Glutamatergic neuron (in vitro differentiated cells): ENCODE results near the gene SLC25A22. TPM values are rescaled to one million over a fixed set of nuclear protein-coding genes. Genes with fewer than 3 reads are reported as not detected.
A peak's percentile ranks its signal among the peaks of the same experiment; 100 is the strongest.

ENCODE experiments used
- DNase-seq: peaks from one replicate; pipeline ENCODE4 v3.0.0; 2022
- H3K27ac Mint-ChIP-seq: one replicate; pipeline ENCODE4 v1.8.0; 2020; ENCODE audit warnings: mild to moderate bottlenecking, mixed read lengths, inconsistent platforms; ENCODE audit not compliant: unreplicated experiment
- H3K27me3 Mint-ChIP-seq: one replicate; pipeline ENCODE4 v1.8.0; 2020; ENCODE audit warnings: mild to moderate bottlenecking, moderate library complexity, mixed read lengths, inconsistent platforms; ENCODE audit not compliant: unreplicated experiment
- H3K36me3 Mint-ChIP-seq: one replicate; pipeline ENCODE4 v1.8.0; 2020; ENCODE audit warnings: mild to moderate bottlenecking, mixed read lengths, inconsistent platforms; ENCODE audit not compliant: unreplicated experiment
- H3K4me1 Mint-ChIP-seq: one replicate; pipeline ENCODE4 v1.8.0; 2020; ENCODE audit warnings: mild to moderate bottlenecking, low read depth, mixed read lengths, inconsistent platforms; ENCODE audit not compliant: unreplicated experiment
- H3K4me3 Mint-ChIP-seq: one replicate; pipeline ENCODE4 v1.8.0; 2020; ENCODE audit warnings: mild to moderate bottlenecking, mixed read lengths, inconsistent platforms; ENCODE audit not compliant: unreplicated experiment
- H3K9me3 Mint-ChIP-seq: one replicate; pipeline ENCODE4 v1.8.0; 2020; ENCODE audit warnings: mild to moderate bottlenecking, moderate library complexity, mixed read lengths, inconsistent platforms; ENCODE audit not compliant: unreplicated experiment
- CTCF ChIP-seq: fragments of 200-600 bp; sonication (generic); IDR thresholded peaks from one replicate; pipeline ENCODE4 v1.5.0; 2021; ENCODE audit not compliant: partially characterized antibody, unreplicated experiment
- total RNA-seq: library from RNA; stranded (reverse); fragmentation: NEBNext Ultra II Directional; extraction: Animal tissue kit (Norgen Biotek cat#: 25700); gene quantifications from one replicate; pipeline ENCODE4 v1.2.1, GENCODE V29; 2021; ENCODE audit not compliant: unreplicated experiment

Gene SLC25A22
- total RNA-seq, 1 donor from 2014 or later: 93.9 TPM

GRCh38 chr11:761526-762108, 36.5 kb downstream of the SLC25A22 start:
- peaks cover 12% of the 10 kb centered on the region for H3K4me1 Mint-ChIP-seq
- TF ChIP-seq CTCF: no peak
- H3K36me3 Mint-ChIP-seq: peaks cover 5% of the 10 kb centered on the region
- H3K27me3 Mint-ChIP-seq: peaks cover 11% of the 10 kb centered on the region
- H3K4me3 Mint-ChIP-seq: no peak overlapping the region
- no peak for DNase-seq
- peaks cover 22% of the 10 kb centered on the region for H3K9me3 Mint-ChIP-seq
- peak overlapping the region; percentile 99 for H3K27ac Mint-ChIP-seq

GRCh38 chr11:760236-760635, 37.8 kb downstream of the SLC25A22 start:
- no peak for DNase-seq
- no peak for TF ChIP-seq CTCF
- Mint-ChIP-seq H3K36me3 (peaks cover 5% of the 10 kb centered on the region), H3K4me1 (peaks cover 15% of the 10 kb centered on the region), H3K27me3 (peaks cover 11% of the 10 kb centered on the region), H3K9me3 (peaks cover 20% of the 10 kb centered on the region), H3K27ac (no peak overlapping the region), H3K4me3 (no peak overlapping the region)

GRCh38 chr11:749731-750130, 48.4 kb downstream of the SLC25A22 start:
- Mint-ChIP-seq H3K4me1 (peaks cover 6% of the 10 kb centered on the region), H3K9me3 (peaks cover 7% of the 10 kb centered on the region), H3K4me3 (peak overlapping the region; percentile 74), H3K27ac (peak overlapping the region; percentile 30), H3K27me3 (no peaks in the 10 kb centered on the region), H3K36me3 (no peaks in the 10 kb centered on the region)
- TF ChIP-seq CTCF: no peak
- DNase-seq: no peak

- no peaks in the 10 kb centered on the region for H3K27me3 Mint-ChIP-seq
- no peak for DNase-seq
- H3K36me3 Mint-ChIP-seq: no peaks in the 10 kb centered on the region
- peak overlapping the region; percentile 38 for H3K27ac Mint-ChIP-seq
- H3K4me3 Mint-ChIP-seq: peak overlapping the region; percentile 91
- TF ChIP-seq CTCF: no peak
- peaks cover 8% of the 10 kb centered on the region for H3K4me1 Mint-ChIP-seq
- peaks cover 7% of the 10 kb centered on the region for H3K9me3 Mint-ChIP-seq
These were observed 50.1 kb downstream of the SLC25A22 start for GRCh38 chr11:748007-748359.

- H3K27ac Mint-ChIP-seq: peak within 1 kb of the TSS; percentile 96
- TF ChIP-seq CTCF: no peak
- H3K4me3 Mint-ChIP-seq: peak within 1 kb of the TSS; percentile 91
- H3K36me3 Mint-ChIP-seq: no peaks in the 10 kb centered on the region
- peak; percentile 98 for DNase-seq
- no peaks in the 10 kb centered on the region for H3K27me3 Mint-ChIP-seq
- H3K4me1 Mint-ChIP-seq: peaks cover 8% of the 10 kb centered on the region
- H3K9me3 Mint-ChIP-seq: peaks cover 7% of the 10 kb centered on the region
These were observed 50.7 kb downstream of the SLC25A22 start, which contains the start of gene TALDO1 for GRCh38 chr11:747158-748006. TSS of gene TALDO1 (plus strand) at chr11:747464. CDS start at chr11:747482, 18 bp downstream.
